CD14-positive monocyte (primary cell): ENCODE data around the gene ATF4. TPM values are rescaled to one million over a fixed set of nuclear protein-coding genes. Genes with fewer than 3 reads are reported as not detected.

ENCODE experiments used
- DNase-seq, 3 donors: peaks; one replicate each; pipeline ENCODE4 v3.0.0-alpha.2; 2011 to 2022
- H2AFZ ChIP-seq: 2 replicates; pipeline ENCODE4 v1.6.0; 2012; ENCODE audit warnings: mild to moderate bottlenecking, low read depth, low read length, inconsistent platforms; ENCODE audit not compliant: insufficient read depth, poor library complexity, severe bottlenecking
- H3K27ac ChIP-seq, 2 donors: 1 replicate in 1 of 2; 2 replicates in 1 of 2; pipeline ENCODE4 v1.5.1; 2012 to 2013; ENCODE audit warnings: low read length in 2 of 2, control low read depth in 1 of 2, inconsistent platforms in 1 of 2, low read depth in 1 of 2, mild to moderate bottlenecking in 1 of 2
- H3K27me3 ChIP-seq, 2 donors: one replicate each; pipeline versions ENCODE4 v1.6.0 to v1.6.1; 2011 to 2013; ENCODE audit warnings: low read length in 2 of 2; ENCODE audit not compliant: control insufficient read depth in 2 of 2, insufficient read depth in 2 of 2
- H3K36me3 ChIP-seq, 2 donors: replicated peaks in 1 of 2; 1 replicate in 1 of 2; 2 replicates in 1 of 2; pipeline versions ENCODE4 v1.5.1 to v1.6.1; 2012 to 2013; ENCODE audit warnings: low read length in 2 of 2, control low read depth in 1 of 2, inconsistent platforms in 1 of 2, mild to moderate bottlenecking in 1 of 2; ENCODE audit not compliant: insufficient read depth in 2 of 2, control insufficient read depth in 1 of 2
- H3K4me1 ChIP-seq, 2 donors: 1 replicate in 1 of 2; 2 replicates in 1 of 2; pipeline versions ENCODE4 v1.5.1 to v1.6.1; 2012 to 2013; ENCODE audit warnings: low read length in 2 of 2, control low read depth in 1 of 2, inconsistent platforms in 1 of 2, mild to moderate bottlenecking in 1 of 2, moderate library complexity in 1 of 2; ENCODE audit not compliant: insufficient read depth in 2 of 2, control insufficient read depth in 1 of 2
- H3K4me2 ChIP-seq: replicated peaks from 2 replicates; pipeline ENCODE3; 2012; ENCODE audit warnings: low read length, moderate library complexity, mild to moderate bottlenecking; ENCODE audit not compliant: poor library complexity, severe bottlenecking; ENCODE audit errors: extremely low read depth
- H3K4me3 ChIP-seq, 3 experiments: fragments of 200-600 bp in 1 of 3; sonication (generic) in 1 of 3; replicated peaks in 1 of 3; 1 replicate in 2 of 3; 2 replicates in 1 of 3; pipeline ENCODE4 v1.5.1; 2011 to 2013; ENCODE audit warnings: low read length in 3 of 3, mild to moderate bottlenecking in 3 of 3, control low read depth in 2 of 3, low read depth in 2 of 3, inconsistent platforms in 1 of 3, moderate library complexity in 1 of 3
- H3K79me2 ChIP-seq: 2 replicates; pipeline ENCODE4 v1.6.0; 2012; ENCODE audit warnings: mild to moderate bottlenecking, control low read depth, inconsistent platforms, low read length, moderate library complexity; ENCODE audit not compliant: insufficient read depth
- H3K9ac ChIP-seq: 2 replicates; pipeline ENCODE4 v1.6.0; 2017; ENCODE audit warnings: low read length, mild to moderate bottlenecking; ENCODE audit not compliant: insufficient read depth, poor library complexity, severe bottlenecking
- H3K9me3 ChIP-seq, 2 donors: replicated peaks in 1 of 2; 1 replicate in 1 of 2; 2 replicates in 1 of 2; pipeline versions ENCODE4 v1.5.1 to v1.6.1; 2012 to 2013; ENCODE audit warnings: low read length in 2 of 2, control low read depth in 1 of 2; ENCODE audit not compliant: control insufficient read depth in 1 of 2, insufficient read depth in 1 of 2
- H4K20me1 ChIP-seq: 2 replicates; pipeline ENCODE4 v1.6.0; 2012; ENCODE audit warnings: mild to moderate bottlenecking, low read length, control low read depth, moderate library complexity; ENCODE audit not compliant: insufficient read depth
- H3K27ac Mint-ChIP-seq, 7 donors: one replicate each; pipeline ENCODE4 v1.8.0; 2020; ENCODE audit warnings: mild to moderate bottlenecking in 7 of 7, mixed read lengths in 7 of 7, moderate library complexity in 6 of 7, inconsistent platforms in 2 of 7
- H3K27me3 Mint-ChIP-seq, 3 donors: one replicate each; pipeline ENCODE4 v1.8.0; 2021 to 2022; ENCODE audit warnings: low read depth in 3 of 3, mild to moderate bottlenecking in 3 of 3, mixed read lengths in 3 of 3, moderate library complexity in 3 of 3, inconsistent platforms in 1 of 3
- H3K36me3 Mint-ChIP-seq, 2 donors: one replicate each; pipeline ENCODE4 v1.8.0; 2020; ENCODE audit warnings: mixed read lengths in 2 of 2, inconsistent platforms in 1 of 2, mild to moderate bottlenecking in 1 of 2
- H3K4me1 Mint-ChIP-seq: one replicate; pipeline ENCODE4 v1.8.0; 2020; ENCODE audit warnings: mild to moderate bottlenecking, mixed read lengths
- H3K4me3 Mint-ChIP-seq, 2 donors: one replicate each; pipeline ENCODE4 v1.8.0; 2020; ENCODE audit warnings: mild to moderate bottlenecking in 2 of 2, mixed read lengths in 2 of 2, moderate library complexity in 1 of 2
- H3K9me3 Mint-ChIP-seq, 7 donors: one replicate each; pipeline ENCODE4 v1.8.0; 2020 to 2022; ENCODE audit warnings: mixed read lengths in 7 of 7, mild to moderate bottlenecking in 6 of 7, moderate library complexity in 6 of 7, inconsistent platforms in 2 of 7
- CTCF ChIP-seq: fragments of 200-600 bp; IDR thresholded peaks from one replicate; pipeline ENCODE4 v1.8.0; 2022; ENCODE audit warnings: antibody characterized with exemption, mild to moderate bottlenecking
- WGBS: methylation state at CpG from one replicate; pipeline ENCODE4 v1.1.5; 2013; ENCODE audit warnings: missing lambda C conversion rate; ENCODE audit not compliant: insufficient coverage; 5-methylcytosine and 5-hydroxymethylcytosine counted together
- intact Hi-C, 2 donors: fragments of 100-400 bp; cut with micrococcal nuclease; formaldehyde crosslinking; loops; one replicate each; pipeline versions ENCODE4 v1.15.0 to v1.15.1; 2023
- polyA plus RNA-seq, 3 donors: library from polyadenylated mRNA; depleted of rRNA in 1 of 3; unstranded in 2 of 3; stranded (reverse) in 1 of 3; fragments of 300-500 nt in 2 of 3; fragments of >200 nt in 1 of 3; fragmentation: Illumina TruSeq in 2 of 3; gene quantifications; 1 replicate in 2 of 3; 2 replicates in 1 of 3; pipeline ENCODE4 v1.2.3, GENCODE V29; 2012 to 2021

ATF4 gene
- polyA plus RNA-seq, 3 donors = 55.1 to 606 (median 59.0) TPM

GRCh38 chr22:39502789-39503409 lies 17.5 kb upstream of the ATF4 start:
- H3K36me3 ChIP-seq = peaks cover 34 to 43% of the 10 kb centered on the region in 2 donors
- peak overlapping the region; percentile 59 to 94 (median 75) for H3K4me3 ChIP-seq
- Mint-ChIP-seq H3K27ac (peak overlapping the region; percentile 88 to 94 (median 91)), H3K4me3 (peak overlapping the region; percentile 93 to 97), H3K4me1 (peaks cover 29% of the 10 kb centered on the region), H3K36me3 (peaks cover 34 to 42% of the 10 kb centered on the region in 2 donors), H3K9me3 (no peaks in the 10 kb centered on the region), H3K27me3 (peaks cover 0 to 4% (median 0%) of the 10 kb centered on the region in 3 donors)
- peak overlapping the region; percentile 44 to 88 for H3K27ac ChIP-seq
- H3K27me3 ChIP-seq = no peaks in the 10 kb centered on the region
- H3K79me2 ChIP-seq = peaks cover 54% of the 10 kb centered on the region
- WGBS = 2% methylated on average over 8 of the region's 18 CpGs
- peaks cover 15 to 24% of the 10 kb centered on the region in 2 donors for H3K4me1 ChIP-seq
- intact Hi-C loops = loop anchor here in 1 of 2 donors (2.0 kb wide), 1 partner anchor 18 kb away; the partner anchor contains the start of gene ATF4
- H2AFZ ChIP-seq = peak overlapping the region; percentile 86
- H3K9ac ChIP-seq = peak overlapping the region; percentile 84
- no peak for TF ChIP-seq CTCF
- peaks cover 31% of the 10 kb centered on the region for H4K20me1 ChIP-seq
- peak overlapping the region; percentile 98 for H3K4me2 ChIP-seq
- DNase-seq = peak in 1 of 3 donors; percentile 61
- no peaks in the 10 kb centered on the region for H3K9me3 ChIP-seq

GRCh38 chr22:39503630-39504029 lies 16.7 kb upstream of the ATF4 start:
- Histone ChIP-seq H3K79me2 (peaks cover 61% of the 10 kb centered on the region), H3K4me1 (peaks cover 15 to 24% of the 10 kb centered on the region in 2 donors), H2AFZ (no peak overlapping the region), H3K9me3 (no peaks in the 10 kb centered on the region), H4K20me1 (peaks cover 39% of the 10 kb centered on the region), H3K27ac (peak overlapping the region in 1 of 2 donors; percentile 88), H3K9ac (no peak overlapping the region), H3K4me2 (peak overlapping the region; percentile 98), H3K36me3 (peaks cover 41 to 51% of the 10 kb centered on the region in 2 donors), H3K27me3 (no peaks in the 10 kb centered on the region), H3K4me3 (peak overlapping the region in 1 of 3 experiments; percentile 94)
- WGBS = 83% methylated on average over 2 of the region's 6 CpGs
- H3K27ac Mint-ChIP-seq = peak overlapping the region in 5 of 7 donors; percentile 28 to 91 (median 52)
- DNase-seq = no peak
- no peaks in the 10 kb centered on the region for H3K9me3 Mint-ChIP-seq
- peaks cover 39 to 48% of the 10 kb centered on the region in 2 donors for H3K36me3 Mint-ChIP-seq
- peak overlapping the region in 1 of 2 donors; percentile 26 for H3K4me3 Mint-ChIP-seq
- H3K27me3 Mint-ChIP-seq = peaks cover 0 to 4% (median 0%) of the 10 kb centered on the region in 3 donors
- peaks cover 29% of the 10 kb centered on the region for H3K4me1 Mint-ChIP-seq
- TF ChIP-seq CTCF = no peak
- intact Hi-C loops = loop anchor here in 1 of 2 donors (2.0 kb wide), 1 partner anchor 17 kb away; the partner anchor contains the start of gene ATF4
